HepG2 (cell line): ENCODE measurements around the gene DDX3Y. TPM values are rescaled to one million over a fixed set of nuclear protein-coding genes. Genes with fewer than 3 reads are reported as not detected.

ENCODE experiments used
- ATAC-seq: fragments of 200-7000 bp; cut with Tn5 transposase; 3 replicates; pipeline ENCODE4 v1.9.1; 2020; ENCODE audit warnings: mild to moderate bottlenecking, moderate library complexity
- BruUV-seq: library from RNA; stranded (reverse); fragments of 400-500 nt; replicated peaks from 2 replicates; lab custom pipeline; 2021; lab: Mats Ljungman, UMichigan
- CTCF ChIA-PET: fragments of 300-600 bp; formaldehyde crosslinking; extraction: SDS; loops from one replicate; lab custom pipeline; 2021; ENCODE audit warnings: low total read pairs, inconsistent platforms, low intra/inter-chr PET ratio; lab: Yijun Ruan, JAX
- POLR2A ChIA-PET: fragments of 350-600 bp; sonication (Branson Sonifier 250); formaldehyde crosslinking; loops from one replicate; lab custom pipeline; 2020; ENCODE audit warnings: antibody characterized with exemption, inconsistent platforms; lab: Yijun Ruan, JAX
- DNase-seq: peaks from one replicate; pipeline ENCODE4 v3.0.0-alpha.2; 2015; ENCODE audit warnings: low spot score
- FAIRE-seq: peaks from 3 replicates; lab custom pipeline; 2011; peaks lifted over from hg19 to GRCh38; lab: Jason Lieb, UNC
- H2AFZ ChIP-seq: one replicate; pipeline ENCODE4 v1.6.1; 2011; ENCODE audit warnings: low read length, inconsistent platforms
- H3K27ac ChIP-seq: fragments of 300-600 bp; 3 replicates; pipeline ENCODE4 v1.8.0; 2011; ENCODE audit warnings: mixed run types, mild to moderate bottlenecking, mixed read lengths, low read length, inconsistent platforms; ENCODE audit not compliant: insufficient read depth; ENCODE audit errors: extremely low read length
- H3K27me3 ChIP-seq, 2 experiments: fragments of 200-600 bp in 1 of 2; 2 replicates in 1 of 2; 3 replicates in 1 of 2; pipeline versions ENCODE4 v1.6.0 to v1.8.0; 2011; ENCODE audit warnings: low read length in 2 of 2, mild to moderate bottlenecking in 2 of 2, moderate library complexity in 2 of 2, inconsistent platforms in 1 of 2; ENCODE audit not compliant: insufficient read depth in 2 of 2, control insufficient read depth in 1 of 2
- H3K36me3 ChIP-seq, 2 experiments: fragments of 200-600 bp in 1 of 2; replicated peaks in 1 of 2; 2 replicates in 1 of 2; 3 replicates in 1 of 2; pipeline versions ENCODE4 v1.5.1 to v1.8.0; 2011; ENCODE audit warnings: low read length in 2 of 2, inconsistent platforms in 1 of 2; ENCODE audit not compliant: insufficient read depth in 2 of 2, control insufficient read depth in 1 of 2
- H3K4me1 ChIP-seq: 2 replicates; pipeline ENCODE4 v1.5.1; 2012; ENCODE audit warnings: low read length, inconsistent platforms; ENCODE audit not compliant: insufficient read depth
- H3K4me2 ChIP-seq: 2 replicates; pipeline ENCODE4 v1.6.0; 2011; ENCODE audit warnings: low read depth, low read length, inconsistent platforms
- H3K4me3 ChIP-seq, 3 experiments: fragments of 200-600 bp in 1 of 3; sonication (generic), shearing (Covaris generic) in 1 of 3; replicated peaks in 1 of 3; 2 replicates each; pipeline ENCODE4 v1.5.1; 2011 to 2016; ENCODE audit warnings: low read length in 3 of 3, inconsistent platforms in 2 of 3, low read depth in 2 of 3, mild to moderate bottlenecking in 2 of 3, control low read depth in 1 of 3, mixed read lengths in 1 of 3; ENCODE audit not compliant: insufficient read depth in 1 of 3
- H3K79me2 ChIP-seq: one replicate; pipeline ENCODE4 v1.6.1; 2011; ENCODE audit warnings: low read length, inconsistent platforms; ENCODE audit not compliant: insufficient read depth
- H3K9ac ChIP-seq: 2 replicates; pipeline ENCODE4 v1.6.0; 2011; ENCODE audit warnings: mild to moderate bottlenecking, low read depth, low read length, inconsistent platforms; ENCODE audit not compliant: insufficient read depth
- H3K9me3 ChIP-seq: 2 replicates; pipeline ENCODE4 v1.5.1; 2012; ENCODE audit warnings: mild to moderate bottlenecking, low read length
- H4K20me1 ChIP-seq: 2 replicates; pipeline ENCODE4 v1.6.0; 2011; ENCODE audit warnings: inconsistent platforms, mild to moderate bottlenecking, low read length, moderate library complexity; ENCODE audit not compliant: insufficient read depth
- CHD2 ChIP-seq: IDR thresholded peaks from 2 replicates; pipeline ENCODE4 v1.6.1; 2011; ENCODE audit warnings: low read depth, low read length, improper control_type of control experiment
- HOXA9 ChIP-seq: sonication (generic); formaldehyde crosslinking; IDR thresholded peaks from 2 replicates; pipeline ENCODE4 v1.8.1; 2022; ENCODE audit warnings: missing genetic modification reagents, mild to moderate bottlenecking, moderate library complexity, borderline replicate concordance
- MXD4 ChIP-seq: IDR thresholded peaks from 2 replicates; pipeline ENCODE4 v1.6.1; 2016; ENCODE audit warnings: mild to moderate bottlenecking, missing biosample characterization, missing genetic modification reagents
- SRY ChIP-seq: sonication (generic); formaldehyde crosslinking; IDR thresholded peaks from 2 replicates; pipeline ENCODE4 v1.8.0; 2022; ENCODE audit warnings: mild to moderate bottlenecking, missing genetic modification reagents
- YEATS2 ChIP-seq: sonication (generic); formaldehyde crosslinking; IDR thresholded peaks from 2 replicates; pipeline ENCODE4 v1.4.0; 2020; ENCODE audit warnings: missing genetic modification reagents, borderline replicate concordance
- ZBTB20 ChIP-seq: sonication (generic); formaldehyde crosslinking; IDR thresholded peaks from 2 replicates; pipeline ENCODE4 v1.8.1; 2023; ENCODE audit warnings: missing genetic modification reagents, low read depth, mild to moderate bottlenecking, borderline replicate concordance
- ZNF18 ChIP-seq: sonication (generic); formaldehyde crosslinking; IDR thresholded peaks from 2 replicates; pipeline ENCODE4 v1.8.0; 2022; ENCODE audit warnings: mild to moderate bottlenecking, missing genetic modification reagents; ENCODE audit not compliant: insufficient replicate concordance
- ZNF264 ChIP-seq: sonication (generic); formaldehyde crosslinking; IDR thresholded peaks from 2 replicates; pipeline ENCODE4 v1.4.0; 2020; ENCODE audit warnings: missing genetic modification reagents
- ZNF749 ChIP-seq: sonication (generic); formaldehyde crosslinking; IDR thresholded peaks from 2 replicates; pipeline ENCODE4 v1.8.0; 2022; ENCODE audit warnings: mild to moderate bottlenecking, missing genetic modification reagents, moderate library complexity, borderline replicate concordance
- ZNF784 ChIP-seq: sonication (generic); formaldehyde crosslinking; IDR thresholded peaks from 2 replicates; pipeline ENCODE4 v1.5.1; 2020; ENCODE audit warnings: missing genetic modification reagents, mild to moderate bottlenecking, borderline replicate concordance
- WGBS: methylation state at CpG from one replicate; pipeline ENCODE4 v1.1.6; 2017; ENCODE audit warnings: low lambda C conversion rate; 5-methylcytosine and 5-hydroxymethylcytosine counted together
- in situ Hi-C: cut with HindIII; loops from 2 replicates; pipeline ENCODE4 v1.10.0; 2017; ENCODE audit warnings: low pct_unique_long_range_greater_than_20kb; ENCODE audit not compliant: extremely low pct_ligation_motif_present
- intact Hi-C: fragments of 100-400 bp; cut with micrococcal nuclease; formaldehyde crosslinking; loops from one replicate; pipeline ENCODE4 v1.10.0; 2022; ENCODE audit not compliant: unreplicated experiment
- polyA plus RNA-seq, 8 experiments: library from polyadenylated mRNA; depleted of rRNA in 3 of 8; stranded (reverse) in 7 of 8; unstranded in 1 of 8; fragments of >200 nt; fragmentation: Illumina TruSeq in 4 of 8; extraction: Trizol in 4 of 8; gene quantifications; 2 replicates each; pipeline versions ENCODE4 v1.2.1 to v1.2.3, GENCODE V29; 2011 to 2016; ENCODE audit warnings: low read depth in 4 of 8, missing spikeins in 1 of 8, mixed read lengths in 1 of 8; ENCODE audit not compliant: insufficient read depth in 1 of 8
- total RNA-seq, 5 experiments: library from RNA; depleted of rRNA; stranded (reverse); fragments of >200 nt; fragmentation: Illumina TruSeq; extraction: Trizol; gene quantifications; 2 replicates each; pipeline ENCODE4 v1.2.3, GENCODE V29; 2016; ENCODE audit warnings: low read depth in 1 of 5
- TF ChIP-seq, protein P1 (sequence below): sonication (generic); formaldehyde crosslinking; IDR thresholded peaks from 2 replicates; pipeline ENCODE4 v1.5.0; 2020; ENCODE audit warnings: mild to moderate bottlenecking, missing genetic modification reagents

The DDX3Y gene
- total and polyA plus RNA-seq, 2 of the 13 experiments (the other 11 are each of a cell fraction or from before 2014, with no cell fraction given): 112 to 113 TPM

- Histone ChIP-seq H3K79me2 (no peaks in the 10 kb centered on the region), H3K9ac (no peak overlapping the region), H3K4me1 (no peaks in the 10 kb centered on the region)
- CTCF ChIA-PET: no interaction called here
- TF ChIP-seq SRY (CRISPR knock-in tag) (no peak), MXD4 (CRISPR knock-in tag) (no peak), ZNF784 (no peak), ZNF749 (CRISPR knock-in tag) (no peak), HOXA9 (CRISPR knock-in tag) (no peak), YEATS2 (no peak), ZNF264 (no peak), ZNF18 (CRISPR knock-in tag) (no peak), ZBTB20 (CRISPR knock-in tag) (no peak), CHD2 (no peak)
- TF ChIP-seq, protein P1, sequence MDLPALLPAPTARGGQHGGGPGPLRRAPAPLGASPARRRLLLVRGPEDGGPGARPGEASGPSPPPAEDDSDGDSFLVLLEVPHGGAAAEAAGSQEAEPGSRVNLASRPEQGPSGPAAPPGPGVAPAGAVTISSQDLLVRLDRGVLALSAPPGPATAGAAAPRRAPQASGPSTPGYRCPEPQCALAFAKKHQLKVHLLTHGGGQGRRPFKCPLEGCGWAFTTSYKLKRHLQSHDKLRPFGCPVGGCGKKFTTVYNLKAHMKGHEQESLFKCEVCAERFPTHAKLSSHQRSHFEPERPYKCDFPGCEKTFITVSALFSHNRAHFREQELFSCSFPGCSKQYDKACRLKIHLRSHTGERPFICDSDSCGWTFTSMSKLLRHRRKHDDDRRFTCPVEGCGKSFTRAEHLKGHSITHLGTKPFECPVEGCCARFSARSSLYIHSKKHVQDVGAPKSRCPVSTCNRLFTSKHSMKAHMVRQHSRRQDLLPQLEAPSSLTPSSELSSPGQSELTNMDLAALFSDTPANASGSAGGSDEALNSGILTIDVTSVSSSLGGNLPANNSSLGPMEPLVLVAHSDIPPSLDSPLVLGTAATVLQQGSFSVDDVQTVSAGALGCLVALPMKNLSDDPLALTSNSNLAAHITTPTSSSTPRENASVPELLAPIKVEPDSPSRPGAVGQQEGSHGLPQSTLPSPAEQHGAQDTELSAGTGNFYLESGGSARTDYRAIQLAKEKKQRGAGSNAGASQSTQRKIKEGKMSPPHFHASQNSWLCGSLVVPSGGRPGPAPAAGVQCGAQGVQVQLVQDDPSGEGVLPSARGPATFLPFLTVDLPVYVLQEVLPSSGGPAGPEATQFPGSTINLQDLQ (CRISPR knock-in tag): no peak
- TF ChIP-seq, all 625 proteins: peak for 0
- Histone ChIP-seq H3K4me3 (no peak overlapping the region), H3K27me3 (no peaks in the 10 kb centered on the region), H4K20me1 (no peaks in the 10 kb centered on the region), H3K9me3 (no peaks in the 10 kb centered on the region), H2AFZ (no peak overlapping the region), H3K4me2 (no peak overlapping the region), H3K27ac (no peak overlapping the region), H3K36me3 (no peaks in the 10 kb centered on the region)
- ATAC-seq (no peak), FAIRE-seq (no peak), DNase-seq (no peak)
- POLR2A ChIA-PET: no interaction called here
- in situ Hi-C loops: no loop called here
- intact Hi-C loops: no loop called here
- no TSS peak for BruUV-seq
- 6% methylated on average over 3 of the region's 5 CpGs for WGBS
Observed at GRCh38 chrY:12941725-12942687, 37.3 kb downstream of the DDX3Y start.
